HepG2 (cell line): ENCODE results near the gene DCLRE1B. TPM values are rescaled to one million over a fixed set of nuclear protein-coding genes. Genes with fewer than 3 reads are reported as not detected.

ENCODE experiments used
- AFF4 ChIP-seq: sonication (generic); formaldehyde crosslinking; IDR thresholded peaks from 2 replicates; pipeline ENCODE4 v1.4.0; 2020; ENCODE audit warnings: missing genetic modification reagents
- ASH2L ChIP-seq: fragments of 300-600, 200-600 bp; sonication (generic); IDR thresholded peaks from 2 replicates; pipeline ENCODE4 v1.7.0; 2017; ENCODE audit warnings: low read depth, mild to moderate bottlenecking, moderate library complexity, mixed read lengths, low read length; ENCODE audit not compliant: insufficient read length
- ATF7-NPFF ChIP-seq: sonication (generic); formaldehyde crosslinking; IDR thresholded peaks from 2 replicates; pipeline ENCODE4 v1.8.1; 2023; ENCODE audit warnings: mild to moderate bottlenecking, low read depth, missing genetic modification reagents, moderate library complexity
- CHD4 ChIP-seq: fragments of 200-600 bp; sonication (generic); IDR thresholded peaks from 2 replicates; pipeline ENCODE4 v1.7.0; 2017; ENCODE audit warnings: mild to moderate bottlenecking, low read length, borderline replicate concordance
- CTCF ChIP-seq: sonication (generic); formaldehyde crosslinking; IDR thresholded peaks from 2 replicates; pipeline ENCODE4 v1.5.0; 2020; ENCODE audit warnings: mild to moderate bottlenecking, missing genetic modification reagents, moderate library complexity
- HNF4A ChIP-seq: sonication (generic); formaldehyde crosslinking; IDR thresholded peaks from 2 replicates; pipeline ENCODE4 v1.4.0; 2020; ENCODE audit warnings: missing genetic modification reagents
- ISL2 ChIP-seq: sonication (generic); formaldehyde crosslinking; IDR thresholded peaks from 2 replicates; pipeline ENCODE4 v1.5.0; 2020; ENCODE audit warnings: missing genetic modification reagents
- KDM2A ChIP-seq: sonication (generic); formaldehyde crosslinking; IDR thresholded peaks from 2 replicates; pipeline ENCODE4 v1.4.0; 2020; ENCODE audit warnings: low read depth, missing genetic modification reagents, borderline replicate concordance
- NFIB ChIP-seq: sonication (generic); formaldehyde crosslinking; IDR thresholded peaks from 2 replicates; pipeline ENCODE4 v1.9.0; 2021; ENCODE audit warnings: missing genetic modification reagents, mild to moderate bottlenecking, borderline replicate concordance
- NR0B2 ChIP-seq: sonication (generic); formaldehyde crosslinking; IDR thresholded peaks from 2 replicates; pipeline ENCODE4 v1.4.0; 2020; ENCODE audit warnings: mild to moderate bottlenecking, missing genetic modification reagents
- PITX1 ChIP-seq: sonication (generic); formaldehyde crosslinking; IDR thresholded peaks from 2 replicates; pipeline ENCODE4 v1.5.1; 2020; ENCODE audit warnings: mild to moderate bottlenecking, missing genetic modification reagents
- POLR2A ChIP-seq, 2 experiments: IDR thresholded peaks; 2 replicates each; pipeline ENCODE4 v1.6.1; 2011; ENCODE audit warnings: low read depth in 2 of 2, low read length in 2 of 2, mild to moderate bottlenecking in 1 of 2, moderate library complexity in 1 of 2; ENCODE audit not compliant: insufficient read depth in 1 of 2
- RBFOX2 ChIP-seq: fragments of 200-400 bp; formaldehyde crosslinking; IDR thresholded peaks from 2 replicates; pipeline ENCODE4 v1.6.1; 2017; ENCODE audit warnings: low read depth, mild to moderate bottlenecking, low read length
- SRY ChIP-seq: sonication (generic); formaldehyde crosslinking; IDR thresholded peaks from 2 replicates; pipeline ENCODE4 v1.8.0; 2022; ENCODE audit warnings: mild to moderate bottlenecking, missing genetic modification reagents
- ZNF646 ChIP-seq: sonication (generic); formaldehyde crosslinking; IDR thresholded peaks from 2 replicates; pipeline ENCODE4 v1.9.0; 2021; ENCODE audit warnings: mild to moderate bottlenecking, missing genetic modification reagents
- ZNF75D ChIP-seq: sonication (generic); formaldehyde crosslinking; IDR thresholded peaks from 2 replicates; pipeline ENCODE4 v1.8.1; 2023; ENCODE audit warnings: missing genetic modification reagents, mild to moderate bottlenecking, borderline replicate concordance
- polyA plus RNA-seq, 8 experiments: library from polyadenylated mRNA; depleted of rRNA in 3 of 8; stranded (reverse) in 7 of 8; unstranded in 1 of 8; fragments of >200 nt; fragmentation: Illumina TruSeq in 4 of 8; extraction: Trizol in 4 of 8; gene quantifications; 2 replicates each; pipeline versions ENCODE4 v1.2.1 to v1.2.3, GENCODE V29; 2011 to 2016; ENCODE audit warnings: low read depth in 4 of 8, missing spikeins in 1 of 8, mixed read lengths in 1 of 8; ENCODE audit not compliant: insufficient read depth in 1 of 8
- total RNA-seq, 5 experiments: library from RNA; depleted of rRNA; stranded (reverse); fragments of >200 nt; fragmentation: Illumina TruSeq; extraction: Trizol; gene quantifications; 2 replicates each; pipeline ENCODE4 v1.2.3, GENCODE V29; 2016; ENCODE audit warnings: low read depth in 1 of 5

The DCLRE1B gene
- total and polyA plus RNA-seq, 2 of the 13 experiments (the other 11 are each of a cell fraction or from before 2014, with no cell fraction given) = 2.7 to 8.0 TPM

GRCh38 chr1:113929750-113930498 lies 24.8 kb downstream of the DCLRE1B start (continued):
- TF ChIP-seq AFF4 (CRISPR knock-in tag) = no peak
- TF ChIP-seq ZNF646 (CRISPR knock-in tag) = peak; percentile 64
- TF ChIP-seq KDM2A (CRISPR knock-in tag) = peak; percentile 41; the same call in 1 of the 2 replicates
- no peak for TF ChIP-seq NFIB
- TF ChIP-seq ZNF75D (CRISPR knock-in tag) = no peak
- TF ChIP-seq POLR2A (IDR thresholded peaks at IDR 0.05; ENCODE audit: insufficient read depth in 1 of 2, low read depth in 2 of 2, low read length in 2 of 2) = peak in 1 of 2 experiments; percentile 24; a peak in 1 of 4 replicates
- TF ChIP-seq ISL2 = no peak
- peak; percentile 2 for TF ChIP-seq ASH2L
- TF ChIP-seq CTCF (CRISPR knock-in tag) = peak; percentile 37
- TF ChIP-seq HNF4A = no peak
- TF ChIP-seq RBFOX2 = peak; percentile 7; the same call in 1 of the 2 replicates
- 0 out of 2 replicates have a peak, but pooled peaks have one; percentile 26 for TF ChIP-seq ATF7-NPFF (CRISPR knock-in tag)
- peak; percentile 0; the same call in 1 of the 2 replicates for TF ChIP-seq NR0B2 (CRISPR knock-in tag)
- TF ChIP-seq PITX1 (CRISPR knock-in tag) = peak; percentile 42; the same call in 1 of the 2 replicates
- peak; percentile 50; the same call in 1 of the 2 replicates for TF ChIP-seq SRY (CRISPR knock-in tag)
- no peak for TF ChIP-seq CHD4
